Loucy (cell line): ENCODE data around the gene NAA20.

Experiments used
- H2AFZ ChIP-seq: fragments of 200-600 bp; sonication (generic); 2 replicates; pipeline ENCODE4 v1.6.0; 2016; ENCODE audit warnings: antibody characterized with exemption, mild to moderate bottlenecking, low read length, moderate library complexity
- H3F3A ChIP-seq: fragments of 200-600 bp; 2 replicates; pipeline ENCODE4 v1.6.0; 2016; ENCODE audit warnings: antibody characterized with exemption, low read depth, mild to moderate bottlenecking
- H3K27me3 ChIP-seq: fragments of 200-600 bp; sonication (generic); 2 replicates; pipeline ENCODE4 v1.6.1; 2014; ENCODE audit warnings: low read length, mild to moderate bottlenecking; ENCODE audit not compliant: insufficient read depth, poor library complexity, severe bottlenecking
- H3K36me3 ChIP-seq: fragments of 200-600 bp; sonication (generic); 2 replicates; pipeline ENCODE4 v1.6.1; 2016; ENCODE audit warnings: low read length; ENCODE audit not compliant: insufficient read depth
- H3K4me1 ChIP-seq: fragments of 200-600 bp; sonication (generic); 2 replicates; pipeline ENCODE4 v1.5.1; 2014; ENCODE audit warnings: low read length, mild to moderate bottlenecking; ENCODE audit not compliant: insufficient read depth, poor library complexity, severe bottlenecking
- H3K4me2 ChIP-seq: fragments of 200-600 bp; sonication (generic); 2 replicates; pipeline ENCODE4 v1.6.0; 2014; ENCODE audit warnings: antibody characterized with exemption, low read length, low read depth, mild to moderate bottlenecking; ENCODE audit not compliant: poor library complexity, severe bottlenecking
- H3K4me3 ChIP-seq: fragments of 200-600 bp; sonication (generic); 2 replicates; pipeline ENCODE4 v1.5.1; 2014; ENCODE audit warnings: low read length, mild to moderate bottlenecking, mixed read lengths; ENCODE audit not compliant: poor library complexity, severe bottlenecking
- H3K79me2 ChIP-seq: fragments of 200-600 bp; sonication (generic); 2 replicates; pipeline ENCODE4 v1.6.1; 2014; ENCODE audit warnings: low read length; ENCODE audit not compliant: insufficient read depth
- H3K9ac ChIP-seq: fragments of 200-600 bp; sonication (generic); 2 replicates; pipeline ENCODE4 v1.6.0; 2014; ENCODE audit warnings: mild to moderate bottlenecking, low read depth, low read length, moderate library complexity; ENCODE audit not compliant: poor library complexity, severe bottlenecking
- H3K9me2 ChIP-seq: fragments of 200-600 bp; sonication (generic); replicated peaks from 2 replicates; pipeline ENCODE4 v1.6.1; 2016; ENCODE audit warnings: low read depth, low read length, mixed read lengths
- H3K9me3 ChIP-seq: fragments of 200-600 bp; sonication (generic); 2 replicates; pipeline ENCODE4 v1.6.1; 2014; ENCODE audit warnings: mild to moderate bottlenecking, antibody characterized with exemption, low read length, low read depth; ENCODE audit not compliant: insufficient read depth
- H4K20me1 ChIP-seq: fragments of 200-600 bp; sonication (generic); 2 replicates; pipeline ENCODE4 v1.6.0; 2014; ENCODE audit warnings: antibody characterized with exemption, low read length, mild to moderate bottlenecking; ENCODE audit not compliant: insufficient read depth, poor library complexity, severe bottlenecking
- CTCF ChIP-seq: fragments of 200-600 bp; sonication (generic); conservative IDR thresholded peaks from 2 replicates; pipeline ENCODE4 v1.5.1; 2014; ENCODE audit warnings: mild to moderate bottlenecking, antibody characterized with exemption, low read length
- EZH2phosphoT487 ChIP-seq: fragments of 200-600 bp; IDR thresholded peaks from 2 replicates; pipeline ENCODE4 v1.6.1; 2018; ENCODE audit warnings: antibody characterized with exemption, mild to moderate bottlenecking, moderate library complexity, borderline replicate concordance

Gene NAA20

DNA sequence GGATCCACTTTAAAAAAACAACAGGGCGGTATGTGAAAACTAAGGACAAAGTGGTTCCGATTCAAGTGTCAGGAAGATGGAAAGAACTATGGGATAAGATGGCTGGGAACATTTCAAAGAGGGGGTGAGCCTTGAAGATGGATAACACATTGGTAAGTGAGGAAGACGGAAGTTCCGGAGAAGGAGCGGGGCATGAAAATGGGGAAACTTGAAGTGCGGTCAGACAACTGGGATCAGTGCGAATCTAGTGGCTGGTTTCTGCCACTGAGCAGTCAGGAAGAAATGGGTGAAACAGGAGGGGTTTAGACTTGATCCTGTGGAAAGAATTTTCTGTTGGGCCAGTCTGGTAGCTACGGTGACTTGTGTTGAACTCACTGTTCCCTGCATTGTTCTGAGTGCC is 1.2 kb downstream of the NAA20 start:
- Histone ChIP-seq H3K4me1 (peaks cover 52% of the 10 kb centered on the region), H3K4me3 (peak overlapping the region; percentile 94), H3K9ac (peak overlapping the region; percentile 86), H2AFZ (no peak overlapping the region), H3F3A (no peaks in the 10 kb centered on the region), H3K36me3 (no peaks in the 10 kb centered on the region; the same call in 1 of the 2 replicates), H3K79me2 (peaks cover 62% of the 10 kb centered on the region), H3K9me2 (no peaks in the 10 kb centered on the region), H3K27me3 (no peaks in the 10 kb centered on the region), H4K20me1 (peaks cover 43% of the 10 kb centered on the region), H3K4me2 (peak overlapping the region; percentile 89), H3K9me3 (no peaks in the 10 kb centered on the region)
- TF ChIP-seq EZH2phosphoT487 (no peak), CTCF (no peak)

- Histone ChIP-seq H3K36me3 (no peaks in the 10 kb centered on the region; the same call in 1 of the 2 replicates), H2AFZ (no peak overlapping the region), H3K4me2 (peak overlapping the region; percentile 89), H3K9me3 (no peaks in the 10 kb centered on the region), H3K27me3 (no peaks in the 10 kb centered on the region), H3K9me2 (no peaks in the 10 kb centered on the region), H3K4me1 (peaks cover 54% of the 10 kb centered on the region), H3F3A (no peaks in the 10 kb centered on the region), H3K4me3 (peak overlapping the region; percentile 94), H4K20me1 (peaks cover 50% of the 10 kb centered on the region), H3K79me2 (peaks cover 70% of the 10 kb centered on the region), H3K9ac (peak overlapping the region; percentile 86)
- TF ChIP-seq CTCF = no peak
- TF ChIP-seq EZH2phosphoT487 = no peak
Observed at GRCh38 chr20:20019123-20019522, 2.0 kb downstream of the NAA20 start.

DNA sequence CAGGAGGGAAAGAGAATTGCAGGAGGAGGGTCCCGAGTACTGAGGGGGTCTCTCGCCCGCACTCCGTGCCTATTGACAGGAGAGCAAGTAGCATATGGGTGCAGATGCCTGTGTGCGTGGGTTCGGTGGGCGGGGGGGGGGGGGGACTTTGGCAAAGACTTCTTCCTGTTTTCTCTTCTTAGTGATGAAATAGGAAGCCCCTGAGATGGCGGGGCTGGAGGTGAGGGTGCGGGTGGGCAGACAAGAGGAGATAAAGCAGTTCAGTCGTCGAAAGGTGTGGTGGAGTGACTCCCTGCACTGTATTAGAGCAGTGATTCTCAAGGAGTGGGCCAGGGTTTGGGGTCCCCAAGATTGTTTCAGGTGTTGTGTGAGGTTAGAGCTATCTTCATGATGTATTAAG is 3.7 kb downstream of the NAA20 start:
- H3K79me2 ChIP-seq = peaks cover 88% of the 10 kb centered on the region
- peaks cover 59% of the 10 kb centered on the region for H4K20me1 ChIP-seq

More for the DNA sequence above, 3.7 kb downstream of the NAA20 start:
- peaks cover 5% of the 10 kb centered on the region; the same call in 1 of the 2 replicates for H3K36me3 ChIP-seq
- no peak overlapping the region for H2AFZ ChIP-seq
- TF ChIP-seq EZH2phosphoT487 (no peak), CTCF (no peak)
- peak overlapping the region; percentile 89 for H3K4me2 ChIP-seq
- peaks cover 54% of the 10 kb centered on the region for H3K4me1 ChIP-seq
- H3K9me2 ChIP-seq = no peaks in the 10 kb centered on the region
- peak overlapping the region; percentile 86 for H3K9ac ChIP-seq
- H3F3A ChIP-seq = no peaks in the 10 kb centered on the region
- H3K4me3 ChIP-seq = peak overlapping the region; percentile 94
- no peaks in the 10 kb centered on the region for H3K27me3 ChIP-seq
- no peaks in the 10 kb centered on the region for H3K9me3 ChIP-seq
